Kidney (tissue), 14 donors: ENCODE results near the gene AKAP13. TPM values are rescaled to one million over a fixed set of nuclear protein-coding genes. Genes with fewer than 3 reads are reported as not detected.

Experiments
- DNase-seq, 5 donors: peaks; one replicate each; pipeline ENCODE4 v3.0.0-alpha.2; 2013 to 2020
- FAIRE-seq: peaks from 2 replicates; lab custom pipeline; 2012; peaks lifted over from hg19 to GRCh38; lab: Jason Lieb, UNC
- H3K27ac ChIP-seq, 2 donors: one replicate each; pipeline ENCODE4 v1.7.0; 2013; ENCODE audit warnings: low read depth in 2 of 2, low read length in 2 of 2, inconsistent platforms in 1 of 2
- H3K27me3 ChIP-seq: one replicate; pipeline ENCODE4 v1.7.1; 2013; ENCODE audit warnings: low read length, inconsistent platforms; ENCODE audit not compliant: control insufficient read depth, insufficient read depth
- H3K36me3 ChIP-seq, 3 donors: one replicate each; pipeline versions ENCODE4 v1.7.0 to v1.7.1; 2013; ENCODE audit warnings: low read length in 3 of 3, control low read depth in 1 of 3, inconsistent platforms in 1 of 3; ENCODE audit not compliant: insufficient read depth in 3 of 3, control insufficient read depth in 2 of 3
- H3K4me1 ChIP-seq, 3 donors: one replicate each; pipeline versions ENCODE4 v1.7.0 to v1.7.1; 2013; ENCODE audit warnings: low read length in 3 of 3, inconsistent platforms in 1 of 3, low read depth in 1 of 3; ENCODE audit not compliant: control insufficient read depth in 2 of 3, insufficient read depth in 2 of 3
- H3K4me3 ChIP-seq, 3 donors: one replicate each; pipeline versions ENCODE4 v1.7.0 to v1.8.1; 2013; ENCODE audit warnings: low read length in 3 of 3, control low read depth in 1 of 3, inconsistent platforms in 1 of 3
- H3K9ac ChIP-seq, 3 donors: one replicate each; pipeline versions ENCODE4 v1.7.0 to v1.7.1; 2013; ENCODE audit warnings: low read length in 3 of 3, control low read depth in 1 of 3, inconsistent platforms in 1 of 3
- H3K9me3 ChIP-seq, 3 donors: one replicate each; pipeline versions ENCODE4 v1.7.0 to v1.7.1; 2013; ENCODE audit warnings: low read length in 3 of 3, control low read depth in 1 of 3, inconsistent platforms in 1 of 3; ENCODE audit not compliant: control insufficient read depth in 2 of 3, insufficient read depth in 1 of 3
- intact Hi-C: fragments of 100-400 bp; cut with DNase I; formaldehyde crosslinking; loops from one replicate; pipeline ENCODE4 v1.11.1; 2022
- polyA plus RNA-seq: library from polyadenylated mRNA; stranded (reverse); fragments of 350-450 nt; fragmentation: Illumina TruSeq; extraction: RNeasy Lipid Tissue Mini Kit (QIAGEN cat#74804); gene quantifications from one replicate; pipeline ENCODE4 v1.2.3, GENCODE V29; 2014; ENCODE audit warnings: low read depth, low replicate concordance; ENCODE audit not compliant: insufficient read depth
- total RNA-seq: library from RNA; stranded (reverse); fragmentation: NEBNext Ultra II Directional; extraction: Animal tissue kit (Norgen Biotek cat#: 25700); gene quantifications from one replicate; pipeline ENCODE4 v1.2.1, GENCODE V29; 2021
- TF ChIP-seq, protein P1 (sequence below): IDR thresholded peaks from 3 replicates; pipeline ENCODE4 v1.5.1; 2012; ENCODE audit warnings: mild to moderate bottlenecking, moderate library complexity, borderline replicate concordance; ENCODE audit not compliant: insufficient read depth; ENCODE audit errors: extremely low read depth
- donor health status: control.
- donor health status: control.
- donor health status: control.
- donor health status: control.
- donor health status: control.
- donor health status: DM: yes; HTN: yes; CAD: no.
- donor health status: Normal renal cell carcinoma (clear cell type).

The AKAP13 gene
- total and polyA plus RNA-seq, 2 donors from 2014 or later: 18.8 to 174 TPM

DNA sequence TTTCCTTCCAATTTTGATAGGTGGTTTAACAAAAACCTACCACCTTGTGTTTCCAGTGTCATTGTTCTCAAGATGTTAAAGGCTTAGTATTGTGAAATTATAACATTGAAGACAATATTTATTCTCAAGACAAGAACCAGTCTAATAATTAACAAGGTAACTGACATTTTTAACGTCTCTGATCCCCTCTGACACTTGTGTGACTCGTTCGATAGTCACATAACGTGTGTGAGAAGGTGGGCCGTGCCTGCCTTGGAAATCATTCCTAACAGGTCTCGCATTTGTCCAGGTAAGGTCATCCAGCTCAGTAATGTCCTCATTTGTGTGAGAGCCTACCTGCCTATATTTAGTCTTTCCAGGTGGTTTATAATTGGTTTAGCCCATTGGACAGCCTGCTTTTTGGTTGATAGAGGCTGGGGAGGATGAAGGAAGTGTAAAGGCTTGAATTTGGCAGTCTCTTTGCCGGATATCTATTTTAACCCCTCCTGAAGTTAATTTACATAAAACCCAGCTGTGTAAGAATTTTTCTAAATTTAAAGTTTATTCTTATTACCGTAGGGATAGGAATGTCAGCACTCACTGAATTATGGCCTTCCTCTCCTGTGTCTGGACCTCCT, 94.4 kb downstream of the AKAP13 start:
- Histone ChIP-seq H3K9me3 (no peaks in the 10 kb centered on the region), H3K36me3 (no peaks in the 10 kb centered on the region), H3K4me1 (peaks cover 0 to 17% (median 8%) of the 10 kb centered on the region in 3 donors), H3K4me3 (no peak overlapping the region), H3K27me3 (no peaks in the 10 kb centered on the region), H3K9ac (no peak overlapping the region), H3K27ac (no peak overlapping the region)
- DNase-seq: no peak
- FAIRE-seq: no peak
- intact Hi-C loops: no loop called here
- TF ChIP-seq, protein P1, sequence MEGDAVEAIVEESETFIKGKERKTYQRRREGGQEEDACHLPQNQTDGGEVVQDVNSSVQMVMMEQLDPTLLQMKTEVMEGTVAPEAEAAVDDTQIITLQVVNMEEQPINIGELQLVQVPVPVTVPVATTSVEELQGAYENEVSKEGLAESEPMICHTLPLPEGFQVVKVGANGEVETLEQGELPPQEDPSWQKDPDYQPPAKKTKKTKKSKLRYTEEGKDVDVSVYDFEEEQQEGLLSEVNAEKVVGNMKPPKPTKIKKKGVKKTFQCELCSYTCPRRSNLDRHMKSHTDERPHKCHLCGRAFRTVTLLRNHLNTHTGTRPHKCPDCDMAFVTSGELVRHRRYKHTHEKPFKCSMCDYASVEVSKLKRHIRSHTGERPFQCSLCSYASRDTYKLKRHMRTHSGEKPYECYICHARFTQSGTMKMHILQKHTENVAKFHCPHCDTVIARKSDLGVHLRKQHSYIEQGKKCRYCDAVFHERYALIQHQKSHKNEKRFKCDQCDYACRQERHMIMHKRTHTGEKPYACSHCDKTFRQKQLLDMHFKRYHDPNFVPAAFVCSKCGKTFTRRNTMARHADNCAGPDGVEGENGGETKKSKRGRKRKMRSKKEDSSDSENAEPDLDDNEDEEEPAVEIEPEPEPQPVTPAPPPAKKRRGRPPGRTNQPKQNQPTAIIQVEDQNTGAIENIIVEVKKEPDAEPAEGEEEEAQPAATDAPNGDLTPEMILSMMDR: no peak

DNA sequence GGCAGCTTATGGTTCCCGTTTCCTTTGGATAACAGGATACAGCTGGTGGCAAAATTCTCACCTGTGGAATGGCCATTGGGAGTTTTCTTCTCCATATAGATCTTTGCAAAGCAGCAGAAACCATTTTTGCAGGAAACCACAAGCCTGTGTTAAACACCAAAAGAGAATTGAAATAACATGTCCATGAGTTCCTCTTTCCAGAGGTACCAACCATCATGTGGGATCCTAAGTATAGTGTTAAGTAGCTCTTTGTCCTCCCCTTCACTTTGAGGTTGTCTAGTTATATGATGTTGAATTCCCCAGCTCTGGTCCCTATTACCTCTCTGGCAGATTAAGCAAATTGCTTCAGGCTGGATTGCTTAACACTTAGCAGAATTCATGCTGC, 94.9 kb downstream of the AKAP13 start:
- no peaks in the 10 kb centered on the region for H3K36me3 ChIP-seq
- no peak overlapping the region for H3K9ac ChIP-seq
- no peak overlapping the region for H3K27ac ChIP-seq
- intact Hi-C loops: no loop called here
- H3K9me3 ChIP-seq: no peaks in the 10 kb centered on the region
- TF ChIP-seq, protein P1: no peak
- DNase-seq: peak in 1 of 5 donors; percentile 57
- H3K4me1 ChIP-seq: peaks cover 0 to 17% (median 8%) of the 10 kb centered on the region in 3 donors
- no peak for FAIRE-seq
- H3K27me3 ChIP-seq: no peaks in the 10 kb centered on the region
- no peak overlapping the region for H3K4me3 ChIP-seq

DNA sequence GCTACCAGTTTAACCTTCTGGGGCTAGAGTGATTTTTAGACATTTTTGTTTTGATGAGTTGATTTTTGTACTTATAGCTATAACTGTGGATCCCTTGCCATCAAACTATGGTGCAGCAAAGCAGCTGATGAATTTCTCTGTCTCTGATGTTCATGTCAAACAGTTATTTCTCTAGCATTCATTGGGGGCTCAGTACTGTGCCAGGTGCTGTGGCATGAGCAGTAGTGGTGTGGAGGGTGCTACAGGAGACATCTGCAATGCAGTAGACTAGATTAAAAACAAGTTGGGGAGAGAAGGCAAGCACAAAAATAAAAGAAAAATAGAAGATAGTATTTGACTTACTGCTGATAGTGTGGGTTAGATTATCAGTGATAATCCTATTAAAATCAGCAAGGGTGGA, 95.3 kb downstream of the AKAP13 start:
- intact Hi-C loops: no loop called here
- TF ChIP-seq, protein P1: no peak
- H3K27ac ChIP-seq: no peak overlapping the region
- H3K9ac ChIP-seq: no peak overlapping the region
- H3K4me1 ChIP-seq: peaks cover 0 to 17% (median 8%) of the 10 kb centered on the region in 3 donors
- no peak overlapping the region for H3K4me3 ChIP-seq
- no peak for DNase-seq
- no peaks in the 10 kb centered on the region for H3K36me3 ChIP-seq
- no peak for FAIRE-seq
- no peaks in the 10 kb centered on the region for H3K9me3 ChIP-seq
- no peaks in the 10 kb centered on the region for H3K27me3 ChIP-seq

DNA sequence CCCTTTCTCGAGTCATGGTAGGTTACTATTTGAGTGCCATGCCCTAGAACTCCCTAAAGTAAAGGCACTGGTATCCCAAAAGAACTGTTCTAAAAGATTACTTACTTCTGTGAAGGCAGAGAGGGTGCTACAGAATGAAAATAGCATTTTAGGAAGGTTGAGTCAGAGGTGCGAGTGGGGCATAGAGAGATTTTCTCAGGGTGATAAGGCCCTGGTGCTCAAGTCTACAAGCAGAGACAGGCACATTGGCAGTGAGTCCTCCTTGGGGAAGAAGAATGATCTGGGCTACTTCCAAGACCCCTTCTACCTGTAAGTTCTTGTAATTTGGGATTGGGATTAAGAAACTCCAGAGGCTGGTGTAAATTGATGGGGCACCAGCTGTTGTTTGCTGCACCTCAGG, 96.7 kb downstream of the AKAP13 start:
- intact Hi-C loops: no loop called here
- TF ChIP-seq, protein P1: no peak
- peaks cover 0 to 17% (median 8%) of the 10 kb centered on the region in 3 donors for H3K4me1 ChIP-seq

More for the DNA sequence above, 96.7 kb downstream of the AKAP13 start:
- Histone ChIP-seq H3K9me3 (no peaks in the 10 kb centered on the region), H3K4me3 (no peak overlapping the region), H3K9ac (no peak overlapping the region), H3K36me3 (no peaks in the 10 kb centered on the region), H3K27ac (no peak overlapping the region), H3K27me3 (no peaks in the 10 kb centered on the region)
- FAIRE-seq (no peak), DNase-seq (no peak)
